ENCODE measurements around the gene MX2.

Gene MX2

GRCh38 chr21:41374177-41374712 lies 12.4 kb downstream of the MX2 start:
- Histone ChIP-seq H3K79me2 (ENCODE audit: control insufficient read depth, low read length) (peaks cover 3% of the 10 kb centered on the region; the same call in 1 of the 2 replicates), H4K20me1 (ENCODE audit: control insufficient read depth, insufficient read depth, low read depth, low read length) (no peaks in the 10 kb centered on the region), H3K4me3 (ENCODE audit: low read length) (no peak overlapping the region), H3K4me2 (ENCODE audit: low read length) (no peak overlapping the region), H3K27ac (ENCODE audit: low read depth, low read length) (no peak overlapping the region), H3F3A (ENCODE audit: control insufficient read depth, insufficient read depth) (no peaks in the 10 kb centered on the region), H3K9me3 (ENCODE audit: control insufficient read depth, insufficient read depth, low read length) (no peaks in the 10 kb centered on the region), H3K9me2 (replicated peaks; ENCODE audit: control insufficient read depth, low read length) (no peaks in the 10 kb centered on the region), H3K27me3 (ENCODE audit: control insufficient read depth, low read length) (no peaks in the 10 kb centered on the region), H3K4me1 (ENCODE audit: control insufficient read depth, low read length) (peaks cover 20% of the 10 kb centered on the region), H3K36me3 (ENCODE audit: control insufficient read depth, low read length) (no peaks in the 10 kb centered on the region)
- TF ChIP-seq EZH2phosphoT487 (IDR thresholded peaks at IDR 0.05; ENCODE audit: borderline replicate concordance, low read length) (no peak), CTCF (IDR thresholded peaks at IDR 0.05; ENCODE audit: low read depth, low read length, poor library complexity, severe bottlenecking) (no peak)

DNA sequence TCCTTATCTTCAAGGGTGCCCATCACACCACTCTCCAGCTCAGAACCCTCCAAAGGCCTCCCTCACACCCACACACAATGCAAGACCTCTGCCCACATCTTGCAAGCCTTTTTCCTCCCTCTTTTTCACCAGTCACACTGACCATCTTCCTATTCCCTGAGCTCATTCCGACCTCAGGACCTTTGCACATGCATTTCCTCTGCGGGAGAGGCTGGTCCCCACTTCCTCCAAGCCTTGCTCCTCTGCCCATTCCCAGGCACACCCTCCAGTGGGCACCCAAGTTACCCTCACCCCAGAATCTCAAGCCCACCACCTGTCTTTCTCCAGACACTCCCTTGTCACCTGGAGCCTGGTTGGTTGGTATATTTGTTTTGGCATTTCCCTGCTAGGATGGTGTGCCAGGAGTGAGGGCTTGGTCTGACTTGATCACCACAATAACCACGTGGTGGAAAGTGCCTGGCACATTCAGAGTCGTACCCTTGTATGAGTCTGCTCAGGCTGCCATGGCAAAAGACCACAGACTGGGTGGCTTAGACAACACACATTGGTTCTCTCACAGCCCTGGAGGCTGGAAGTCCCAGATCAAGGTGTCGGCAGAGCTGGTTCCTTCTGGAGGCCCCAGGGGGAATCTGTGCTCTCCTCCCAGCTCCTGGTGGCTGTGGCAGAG lies 13.2 kb downstream of the MX2 start:
- H3K4me3 ChIP-seq (ENCODE audit: low read length), result no peak overlapping the region
- no peaks in the 10 kb centered on the region for H3F3A ChIP-seq (ENCODE audit: control insufficient read depth, insufficient read depth)
- H3K27me3 ChIP-seq (ENCODE audit: control insufficient read depth, low read length), result no peaks in the 10 kb centered on the region
- no peak for TF ChIP-seq CTCF (IDR thresholded peaks at IDR 0.05; ENCODE audit: low read depth, low read length, poor library complexity, severe bottlenecking)
- no peak for TF ChIP-seq EZH2phosphoT487 (IDR thresholded peaks at IDR 0.05; ENCODE audit: borderline replicate concordance, low read length)
- H3K4me2 ChIP-seq (ENCODE audit: low read length), result no peak overlapping the region
- no peaks in the 10 kb centered on the region for H3K36me3 ChIP-seq (ENCODE audit: control insufficient read depth, low read length)
- no peaks in the 10 kb centered on the region for H3K9me3 ChIP-seq (ENCODE audit: control insufficient read depth, insufficient read depth, low read length)
- peaks cover 14% of the 10 kb centered on the region for H3K4me1 ChIP-seq (ENCODE audit: control insufficient read depth, low read length)
- H4K20me1 ChIP-seq (ENCODE audit: control insufficient read depth, insufficient read depth, low read depth, low read length), result no peaks in the 10 kb centered on the region
- peaks cover 3% of the 10 kb centered on the region; the same call in 1 of the 2 replicates for H3K79me2 ChIP-seq (ENCODE audit: control insufficient read depth, low read length)
- no peak overlapping the region for H3K27ac ChIP-seq (ENCODE audit: low read depth, low read length)
- no peaks in the 10 kb centered on the region for H3K9me2 ChIP-seq (replicated peaks; ENCODE audit: control insufficient read depth, low read length)

GRCh38 chr21:41375875-41376274 lies 14.0 kb downstream of the MX2 start:
- H3F3A ChIP-seq (ENCODE audit: control insufficient read depth, insufficient read depth), result no peaks in the 10 kb centered on the region
- H3K79me2 ChIP-seq (ENCODE audit: control insufficient read depth, low read length), result peaks cover under 1% of the 10 kb centered on the region; the same call in 1 of the 2 replicates
- H4K20me1 ChIP-seq (ENCODE audit: control insufficient read depth, insufficient read depth, low read depth, low read length), result no peaks in the 10 kb centered on the region
- H3K4me1 ChIP-seq (ENCODE audit: control insufficient read depth, low read length), result peaks cover 5% of the 10 kb centered on the region
- no peak overlapping the region for H3K27ac ChIP-seq (ENCODE audit: low read depth, low read length)
- H3K9me2 ChIP-seq (replicated peaks; ENCODE audit: control insufficient read depth, low read length), result no peaks in the 10 kb centered on the region
- H3K36me3 ChIP-seq (ENCODE audit: control insufficient read depth, low read length), result no peaks in the 10 kb centered on the region
- no peaks in the 10 kb centered on the region for H3K9me3 ChIP-seq (ENCODE audit: control insufficient read depth, insufficient read depth, low read length)
- H3K4me3 ChIP-seq (ENCODE audit: low read length), result no peak overlapping the region
- TF ChIP-seq CTCF (IDR thresholded peaks at IDR 0.05; ENCODE audit: low read depth, low read length, poor library complexity, severe bottlenecking) (no peak), EZH2phosphoT487 (IDR thresholded peaks at IDR 0.05; ENCODE audit: borderline replicate concordance, low read length) (no peak)
- no peaks in the 10 kb centered on the region for H3K27me3 ChIP-seq (ENCODE audit: control insufficient read depth, low read length)
- H3K4me2 ChIP-seq (ENCODE audit: low read length), result no peak overlapping the region

Measured in DOHH2 (cell line).